HepG2 (cell line): ENCODE results near the gene COL18A1. TPM values are rescaled to one million over a fixed set of nuclear protein-coding genes. Genes with fewer than 3 reads are reported as not detected.

Source experiments
- ATAC-seq: fragments of 200-7000 bp; cut with Tn5 transposase; 3 replicates; pipeline ENCODE4 v1.9.1; 2020; ENCODE audit warnings: mild to moderate bottlenecking, moderate library complexity
- BruUV-seq: library from RNA; stranded (reverse); fragments of 400-500 nt; replicated peaks from 2 replicates; lab custom pipeline; 2021; lab: Mats Ljungman, UMichigan
- CTCF ChIA-PET: fragments of 300-600 bp; formaldehyde crosslinking; extraction: SDS; loops from one replicate; lab custom pipeline; 2021; ENCODE audit warnings: low total read pairs, inconsistent platforms, low intra/inter-chr PET ratio; lab: Yijun Ruan, JAX
- POLR2A ChIA-PET: fragments of 350-600 bp; sonication (Branson Sonifier 250); formaldehyde crosslinking; loops from one replicate; lab custom pipeline; 2020; ENCODE audit warnings: antibody characterized with exemption, inconsistent platforms; lab: Yijun Ruan, JAX
- DNase-seq: peaks from one replicate; pipeline ENCODE4 v3.0.0-alpha.2; 2015; ENCODE audit warnings: low spot score
- FAIRE-seq: peaks from 3 replicates; lab custom pipeline; 2011; peaks lifted over from hg19 to GRCh38; lab: Jason Lieb, UNC
- H2AFZ ChIP-seq: one replicate; pipeline ENCODE4 v1.6.1; 2011; ENCODE audit warnings: low read length, inconsistent platforms
- H3K27ac ChIP-seq: fragments of 300-600 bp; 3 replicates; pipeline ENCODE4 v1.8.0; 2011; ENCODE audit warnings: mixed run types, mild to moderate bottlenecking, mixed read lengths, low read length, inconsistent platforms; ENCODE audit not compliant: insufficient read depth; ENCODE audit errors: extremely low read length
- H3K27me3 ChIP-seq, 2 experiments: fragments of 200-600 bp in 1 of 2; 2 replicates in 1 of 2; 3 replicates in 1 of 2; pipeline versions ENCODE4 v1.6.0 to v1.8.0; 2011; ENCODE audit warnings: low read length in 2 of 2, mild to moderate bottlenecking in 2 of 2, moderate library complexity in 2 of 2, inconsistent platforms in 1 of 2; ENCODE audit not compliant: insufficient read depth in 2 of 2, control insufficient read depth in 1 of 2
- H3K36me3 ChIP-seq, 2 experiments: fragments of 200-600 bp in 1 of 2; replicated peaks in 1 of 2; 2 replicates in 1 of 2; 3 replicates in 1 of 2; pipeline versions ENCODE4 v1.5.1 to v1.8.0; 2011; ENCODE audit warnings: low read length in 2 of 2, inconsistent platforms in 1 of 2; ENCODE audit not compliant: insufficient read depth in 2 of 2, control insufficient read depth in 1 of 2
- H3K4me1 ChIP-seq: 2 replicates; pipeline ENCODE4 v1.5.1; 2012; ENCODE audit warnings: low read length, inconsistent platforms; ENCODE audit not compliant: insufficient read depth
- H3K4me2 ChIP-seq: 2 replicates; pipeline ENCODE4 v1.6.0; 2011; ENCODE audit warnings: low read depth, low read length, inconsistent platforms
- H3K4me3 ChIP-seq, 3 experiments: fragments of 200-600 bp in 1 of 3; sonication (generic), shearing (Covaris generic) in 1 of 3; replicated peaks in 1 of 3; 2 replicates each; pipeline ENCODE4 v1.5.1; 2011 to 2016; ENCODE audit warnings: low read length in 3 of 3, inconsistent platforms in 2 of 3, low read depth in 2 of 3, mild to moderate bottlenecking in 2 of 3, control low read depth in 1 of 3, mixed read lengths in 1 of 3; ENCODE audit not compliant: insufficient read depth in 1 of 3
- H3K79me2 ChIP-seq: one replicate; pipeline ENCODE4 v1.6.1; 2011; ENCODE audit warnings: low read length, inconsistent platforms; ENCODE audit not compliant: insufficient read depth
- H3K9ac ChIP-seq: 2 replicates; pipeline ENCODE4 v1.6.0; 2011; ENCODE audit warnings: mild to moderate bottlenecking, low read depth, low read length, inconsistent platforms; ENCODE audit not compliant: insufficient read depth
- H3K9me3 ChIP-seq: 2 replicates; pipeline ENCODE4 v1.5.1; 2012; ENCODE audit warnings: mild to moderate bottlenecking, low read length
- H4K20me1 ChIP-seq: 2 replicates; pipeline ENCODE4 v1.6.0; 2011; ENCODE audit warnings: inconsistent platforms, mild to moderate bottlenecking, low read length, moderate library complexity; ENCODE audit not compliant: insufficient read depth
- AGO2 ChIP-seq: fragments of 200-400 bp; formaldehyde crosslinking; optimal IDR thresholded peaks from 2 replicates; pipeline ENCODE3; 2017; ENCODE audit warnings: mild to moderate bottlenecking, low read depth, low read length, moderate library complexity
- HNRNPL ChIP-seq: fragments of 200-400 bp; formaldehyde crosslinking; IDR thresholded peaks from 2 replicates; pipeline ENCODE4 v1.6.1; 2017; ENCODE audit warnings: mild to moderate bottlenecking, low read depth, low read length
- LCORL ChIP-seq, 2 experiments: fragments of 450-650 bp in 1 of 2; sonication (generic) in 1 of 2; formaldehyde crosslinking in 1 of 2; IDR thresholded peaks; 2 replicates each; pipeline versions ENCODE4 v1.5.0 to v1.6.1; 2017 to 2020; ENCODE audit warnings: antibody characterized with exemption in 1 of 2, missing genetic modification reagents in 1 of 2
- RBM22 ChIP-seq: fragments of 200-400 bp; formaldehyde crosslinking; optimal IDR thresholded peaks from 2 replicates; pipeline ENCODE3; 2017; ENCODE audit warnings: mild to moderate bottlenecking, low read length, moderate library complexity
- STAG1 ChIP-seq: sonication (generic); formaldehyde crosslinking; IDR thresholded peaks from 2 replicates; pipeline ENCODE4 v1.4.0; 2020; ENCODE audit warnings: missing genetic modification reagents
- ZNF180 ChIP-seq: sonication (generic); formaldehyde crosslinking; IDR thresholded peaks from 2 replicates; pipeline ENCODE4 v1.4.0; 2020; ENCODE audit warnings: low read depth, missing genetic modification reagents, borderline replicate concordance
- ZNF724P ChIP-seq: sonication (generic); formaldehyde crosslinking; IDR thresholded peaks from 2 replicates; pipeline ENCODE4 v1.8.0; 2022; ENCODE audit warnings: missing genetic modification reagents, borderline replicate concordance
- WGBS: methylation state at CpG from one replicate; pipeline ENCODE4 v1.1.6; 2017; ENCODE audit warnings: low lambda C conversion rate; 5-methylcytosine and 5-hydroxymethylcytosine counted together
- in situ Hi-C: cut with HindIII; loops from 2 replicates; pipeline ENCODE4 v1.10.0; 2017; ENCODE audit warnings: low pct_unique_long_range_greater_than_20kb; ENCODE audit not compliant: extremely low pct_ligation_motif_present
- intact Hi-C: fragments of 100-400 bp; cut with micrococcal nuclease; formaldehyde crosslinking; loops from one replicate; pipeline ENCODE4 v1.10.0; 2022; ENCODE audit not compliant: unreplicated experiment
- polyA plus RNA-seq, 8 experiments: library from polyadenylated mRNA; depleted of rRNA in 3 of 8; stranded (reverse) in 7 of 8; unstranded in 1 of 8; fragments of >200 nt; fragmentation: Illumina TruSeq in 4 of 8; extraction: Trizol in 4 of 8; gene quantifications; 2 replicates each; pipeline versions ENCODE4 v1.2.1 to v1.2.3, GENCODE V29; 2011 to 2016; ENCODE audit warnings: low read depth in 4 of 8, missing spikeins in 1 of 8, mixed read lengths in 1 of 8; ENCODE audit not compliant: insufficient read depth in 1 of 8
- total RNA-seq, 5 experiments: library from RNA; depleted of rRNA; stranded (reverse); fragments of >200 nt; fragmentation: Illumina TruSeq; extraction: Trizol; gene quantifications; 2 replicates each; pipeline ENCODE4 v1.2.3, GENCODE V29; 2016; ENCODE audit warnings: low read depth in 1 of 5
- TF ChIP-seq, protein P1 (sequence below): sonication (generic); formaldehyde crosslinking; IDR thresholded peaks from 2 replicates; pipeline ENCODE4 v1.5.0; 2020; ENCODE audit warnings: missing genetic modification reagents
- TF ChIP-seq, protein P2 (sequence below): sonication (generic); formaldehyde crosslinking; IDR thresholded peaks from 2 replicates; pipeline ENCODE4 v1.4.0; 2020; ENCODE audit warnings: missing genetic modification reagents, mild to moderate bottlenecking, borderline replicate concordance
- TF ChIP-seq, protein P3 (sequence below): sonication (generic); formaldehyde crosslinking; IDR thresholded peaks from 2 replicates; pipeline ENCODE4 v1.5.1; 2020; ENCODE audit warnings: mild to moderate bottlenecking, missing genetic modification reagents, moderate library complexity
- TF ChIP-seq, protein P4 (sequence below): sonication (generic); formaldehyde crosslinking; IDR thresholded peaks from 2 replicates; pipeline ENCODE4 v1.5.1; 2020; ENCODE audit warnings: missing genetic modification reagents, mild to moderate bottlenecking, borderline replicate concordance

Gene COL18A1
- total and polyA plus RNA-seq, 2 of the 13 experiments (the other 11 are each of a cell fraction or from before 2014, with no cell fraction given), result 79.0 to 102 TPM

DNA sequence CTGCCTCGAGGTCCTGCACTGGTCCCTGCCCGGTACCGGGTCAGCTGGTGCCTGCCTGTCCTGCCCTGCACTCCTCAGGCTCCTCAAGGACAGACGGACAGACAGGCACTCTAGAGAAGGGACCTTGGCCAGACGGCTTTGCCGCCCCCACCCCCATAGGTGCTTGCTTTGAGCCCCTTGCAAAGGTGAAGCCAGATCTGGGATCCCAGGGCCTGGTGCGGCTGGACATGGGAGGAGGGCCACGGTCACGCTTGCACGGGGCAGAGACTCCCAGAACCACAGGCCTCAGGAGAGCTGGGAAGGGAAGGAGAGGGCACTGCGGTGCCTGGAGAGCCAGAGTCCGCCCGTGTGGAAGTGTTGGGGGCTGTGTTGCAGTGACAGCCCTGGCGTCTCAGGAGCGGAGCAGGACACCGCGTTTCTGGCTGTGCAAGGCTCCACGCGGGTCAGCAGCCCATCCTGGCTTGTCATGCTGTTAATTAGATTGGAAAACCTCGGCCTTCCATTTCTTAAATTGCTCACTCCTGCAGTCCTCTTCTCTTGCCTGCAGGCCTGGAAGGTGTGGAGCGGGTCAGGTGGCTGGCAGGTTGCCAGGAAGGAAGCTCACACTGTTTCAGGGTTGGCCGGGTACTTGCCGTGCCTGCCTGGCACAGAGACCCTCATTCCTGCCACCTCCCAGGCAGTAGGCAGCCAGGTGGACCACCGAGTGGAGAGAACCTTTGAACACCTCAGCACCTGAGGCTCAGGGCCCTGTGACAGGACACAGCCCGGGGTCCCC, 16.3 kb downstream of the COL18A1 start:
- no peaks in the 10 kb centered on the region for H3K9me3 ChIP-seq
- no peak overlapping the region for H3K4me2 ChIP-seq
- CTCF ChIA-PET, result no interaction called here
- no peak overlapping the region for H2AFZ ChIP-seq
- peaks cover 72% of the 10 kb centered on the region for H3K4me1 ChIP-seq
- H3K27me3 ChIP-seq, result no peaks in the 10 kb centered on the region
- peaks cover 87% of the 10 kb centered on the region for H3K79me2 ChIP-seq
- no peak overlapping the region for H3K4me3 ChIP-seq
- no peak for ATAC-seq
- TF ChIP-seq ZNF724P (CRISPR knock-in tag) (0 out of 2 replicates have a peak, but pooled peaks have one; percentile 17), STAG1 (CRISPR knock-in tag) (no peak), LCORL (IDR thresholded peaks at IDR 0.05) (peak; percentile 64; the same call in 1 of the 2 replicates), LCORL (CRISPR knock-in tag; IDR thresholded peaks at IDR 0.05) (no peak), RBM22 (peak; percentile 18), HNRNPL (0 out of 2 replicates have a peak, but pooled peaks have one; percentile 36), AGO2 (peak; percentile 67), ZNF180 (CRISPR knock-in tag) (no peak)
- TF ChIP-seq, protein P1, sequence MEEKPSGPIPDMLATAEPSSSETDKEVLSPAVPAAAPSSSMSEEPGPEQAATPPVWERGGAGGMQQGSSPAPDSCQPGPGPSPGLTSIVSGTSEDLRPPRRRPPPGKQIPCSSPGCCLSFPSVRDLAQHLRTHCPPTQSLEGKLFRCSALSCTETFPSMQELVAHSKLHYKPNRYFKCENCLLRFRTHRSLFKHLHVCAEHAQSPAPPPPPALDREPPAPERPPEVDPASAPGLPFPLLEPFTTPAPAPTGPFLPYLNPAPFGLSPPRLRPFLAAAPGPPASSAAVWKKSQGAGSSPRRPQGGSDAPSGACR (CRISPR knock-in tag), result 0 out of 2 replicates have a peak, but pooled peaks have one; percentile 19
- TF ChIP-seq, protein P2, sequence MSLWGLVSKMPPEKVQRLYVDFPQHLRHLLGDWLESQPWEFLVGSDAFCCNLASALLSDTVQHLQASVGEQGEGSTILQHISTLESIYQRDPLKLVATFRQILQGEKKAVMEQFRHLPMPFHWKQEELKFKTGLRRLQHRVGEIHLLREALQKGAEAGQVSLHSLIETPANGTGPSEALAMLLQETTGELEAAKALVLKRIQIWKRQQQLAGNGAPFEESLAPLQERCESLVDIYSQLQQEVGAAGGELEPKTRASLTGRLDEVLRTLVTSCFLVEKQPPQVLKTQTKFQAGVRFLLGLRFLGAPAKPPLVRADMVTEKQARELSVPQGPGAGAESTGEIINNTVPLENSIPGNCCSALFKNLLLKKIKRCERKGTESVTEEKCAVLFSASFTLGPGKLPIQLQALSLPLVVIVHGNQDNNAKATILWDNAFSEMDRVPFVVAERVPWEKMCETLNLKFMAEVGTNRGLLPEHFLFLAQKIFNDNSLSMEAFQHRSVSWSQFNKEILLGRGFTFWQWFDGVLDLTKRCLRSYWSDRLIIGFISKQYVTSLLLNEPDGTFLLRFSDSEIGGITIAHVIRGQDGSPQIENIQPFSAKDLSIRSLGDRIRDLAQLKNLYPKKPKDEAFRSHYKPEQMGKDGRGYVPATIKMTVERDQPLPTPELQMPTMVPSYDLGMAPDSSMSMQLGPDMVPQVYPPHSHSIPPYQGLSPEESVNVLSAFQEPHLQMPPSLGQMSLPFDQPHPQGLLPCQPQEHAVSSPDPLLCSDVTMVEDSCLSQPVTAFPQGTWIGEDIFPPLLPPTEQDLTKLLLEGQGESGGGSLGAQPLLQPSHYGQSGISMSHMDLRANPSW (CRISPR knock-in tag), result no peak
- TF ChIP-seq, protein P3, sequence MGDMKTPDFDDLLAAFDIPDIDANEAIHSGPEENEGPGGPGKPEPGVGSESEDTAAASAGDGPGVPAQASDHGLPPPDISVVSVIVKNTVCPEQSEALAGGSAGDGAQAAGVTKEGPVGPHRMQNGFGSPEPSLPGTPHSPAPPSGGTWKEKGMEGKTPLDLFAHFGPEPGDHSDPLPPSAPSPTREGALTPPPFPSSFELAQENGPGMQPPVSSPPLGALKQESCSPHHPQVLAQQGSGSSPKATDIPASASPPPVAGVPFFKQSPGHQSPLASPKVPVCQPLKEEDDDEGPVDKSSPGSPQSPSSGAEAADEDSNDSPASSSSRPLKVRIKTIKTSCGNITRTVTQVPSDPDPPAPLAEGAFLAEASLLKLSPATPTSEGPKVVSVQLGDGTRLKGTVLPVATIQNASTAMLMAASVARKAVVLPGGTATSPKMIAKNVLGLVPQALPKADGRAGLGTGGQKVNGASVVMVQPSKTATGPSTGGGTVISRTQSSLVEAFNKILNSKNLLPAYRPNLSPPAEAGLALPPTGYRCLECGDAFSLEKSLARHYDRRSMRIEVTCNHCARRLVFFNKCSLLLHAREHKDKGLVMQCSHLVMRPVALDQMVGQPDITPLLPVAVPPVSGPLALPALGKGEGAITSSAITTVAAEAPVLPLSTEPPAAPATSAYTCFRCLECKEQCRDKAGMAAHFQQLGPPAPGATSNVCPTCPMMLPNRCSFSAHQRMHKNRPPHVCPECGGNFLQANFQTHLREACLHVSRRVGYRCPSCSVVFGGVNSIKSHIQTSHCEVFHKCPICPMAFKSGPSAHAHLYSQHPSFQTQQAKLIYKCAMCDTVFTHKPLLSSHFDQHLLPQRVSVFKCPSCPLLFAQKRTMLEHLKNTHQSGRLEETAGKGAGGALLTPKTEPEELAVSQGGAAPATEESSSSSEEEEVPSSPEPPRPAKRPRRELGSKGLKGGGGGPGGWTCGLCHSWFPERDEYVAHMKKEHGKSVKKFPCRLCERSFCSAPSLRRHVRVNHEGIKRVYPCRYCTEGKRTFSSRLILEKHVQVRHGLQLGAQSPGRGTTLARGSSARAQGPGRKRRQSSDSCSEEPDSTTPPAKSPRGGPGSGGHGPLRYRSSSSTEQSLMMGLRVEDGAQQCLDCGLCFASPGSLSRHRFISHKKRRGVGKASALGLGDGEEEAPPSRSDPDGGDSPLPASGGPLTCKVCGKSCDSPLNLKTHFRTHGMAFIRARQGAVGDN, result 0 out of 2 replicates have a peak, but pooled peaks have one; percentile 5
- TF ChIP-seq, protein P4, sequence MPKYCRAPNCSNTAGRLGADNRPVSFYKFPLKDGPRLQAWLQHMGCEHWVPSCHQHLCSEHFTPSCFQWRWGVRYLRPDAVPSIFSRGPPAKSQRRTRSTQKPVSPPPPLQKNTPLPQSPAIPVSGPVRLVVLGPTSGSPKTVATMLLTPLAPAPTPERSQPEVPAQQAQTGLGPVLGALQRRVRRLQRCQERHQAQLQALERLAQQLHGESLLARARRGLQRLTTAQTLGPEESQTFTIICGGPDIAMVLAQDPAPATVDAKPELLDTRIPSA, result no peak
- TF ChIP-seq, all 625 proteins: peak for 7
- peaks cover 0 to 2% of the 10 kb centered on the region in 2 experiments; a peak in 3 of 5 replicates for H3K36me3 ChIP-seq
- in situ Hi-C loops, result no loop called here
- peak overlapping the region; percentile 26 for H3K27ac ChIP-seq
- DNase-seq (no peak), FAIRE-seq (no peak)
- BruUV-seq, result no TSS peak
- H4K20me1 ChIP-seq, result peaks cover 37% of the 10 kb centered on the region; the same call in 1 of the 2 replicates
- WGBS, result 92% methylated on average over 21 of the region's 25 CpGs
- intact Hi-C loops, result no loop called here
- POLR2A ChIA-PET, result interaction anchor here (1.0 to 8.9 kb wide), 2 partner anchors 11 to 98 kb away, joined by 3 to 210 read pairs; no protein-coding TSS in a partner anchor
- H3K9ac ChIP-seq, result 0 out of 2 replicates have a peak overlapping the region, but pooled peaks have one; percentile 8
